Activated gamma-delta T cell (primary cell): ENCODE measurements around the gene PSMB4.
"Not testable (repeated sequence)": the region's sequence is repeated elsewhere in the genome, so short reads cannot be mapped to it uniquely, and the experiment has no call there.

Experiments
- DNase-seq: peaks from one replicate; lab custom pipeline; 2025; lab: John Stamatoyannopoulos, UW

Gene PSMB4

DNA sequence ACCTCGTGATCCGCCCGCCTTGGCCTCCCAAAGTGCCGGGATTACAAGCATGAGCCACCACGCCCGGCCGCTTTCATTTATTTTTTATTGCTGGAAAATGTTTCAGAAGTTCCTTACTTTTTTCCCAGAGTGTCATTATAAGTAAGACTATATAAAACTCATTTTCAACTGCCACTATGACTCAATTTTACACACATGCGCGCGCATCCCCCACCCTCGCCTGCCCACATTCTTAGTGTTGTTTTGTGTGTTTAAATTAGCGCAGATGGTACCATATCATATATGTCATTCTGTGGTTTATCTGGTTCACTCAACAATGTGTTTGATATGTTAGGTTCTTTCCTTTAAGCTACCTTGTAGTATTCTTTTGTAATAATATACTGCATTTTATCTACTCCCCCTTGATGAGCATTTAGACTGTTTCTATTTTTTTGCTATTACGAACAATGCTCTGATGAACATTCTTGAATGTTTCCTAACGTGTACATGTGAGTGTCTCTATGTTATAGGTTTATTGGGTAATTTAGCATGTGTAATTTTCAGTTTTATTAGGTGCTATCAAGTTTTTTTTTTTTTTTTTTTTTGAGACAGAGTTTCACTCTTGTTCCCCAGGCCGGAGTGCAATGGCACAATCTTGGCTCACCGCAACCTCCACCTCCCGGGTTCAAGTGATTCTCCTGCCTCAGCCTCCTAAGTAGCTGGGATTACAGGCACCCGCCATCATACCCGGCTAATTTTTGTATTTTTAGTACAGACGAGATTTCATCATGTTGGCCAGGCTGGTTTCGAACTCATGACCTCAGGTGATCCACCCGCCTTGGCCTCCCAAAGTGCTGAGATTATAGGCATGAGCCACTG is 8.9 kb upstream of the PSMB4 start:
- DNase-seq: not testable (repeated sequence)

DNA sequence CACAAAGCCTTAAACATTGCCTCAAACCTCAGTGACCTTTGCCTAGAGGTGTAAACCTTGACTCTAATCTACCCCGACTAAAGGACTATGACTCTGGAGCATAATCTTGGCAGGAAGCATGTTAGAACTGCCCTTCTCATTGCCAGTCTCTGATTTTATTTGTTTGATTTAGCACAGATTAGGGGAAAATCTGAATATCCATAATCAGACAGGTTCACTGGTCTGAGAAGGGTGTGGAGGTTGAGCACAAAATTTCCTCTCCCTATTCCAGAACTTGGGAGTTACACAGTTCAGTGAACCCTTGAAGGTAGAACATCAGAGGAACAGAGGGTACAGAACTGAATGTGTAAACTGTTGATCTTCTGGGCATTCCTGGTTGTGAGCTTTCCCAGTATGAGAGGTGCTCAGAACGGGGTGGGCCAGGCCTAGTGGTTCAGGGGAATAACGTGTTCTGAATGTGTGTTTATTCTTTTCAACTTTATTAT is 8.3 kb upstream of the PSMB4 start:
- no peak for DNase-seq

DNA sequence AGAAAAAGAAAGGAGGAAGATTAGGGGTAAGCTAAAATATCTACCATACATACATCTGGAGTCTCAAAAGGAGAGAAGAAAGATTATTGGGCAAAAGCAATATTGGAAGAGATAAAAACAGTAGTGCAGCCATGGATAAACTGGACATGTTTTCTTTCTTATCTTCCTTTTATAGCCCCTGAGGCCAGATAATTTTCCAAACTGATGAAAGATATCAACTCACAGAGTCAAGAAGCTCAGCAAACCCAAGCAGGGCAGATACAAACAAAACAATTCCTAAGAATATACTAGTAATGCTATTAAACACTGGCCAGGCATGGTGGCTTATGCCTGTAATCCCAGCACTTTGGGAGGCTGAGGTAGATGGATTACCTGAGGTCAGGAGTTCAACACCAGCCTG is 5.8 kb upstream of the PSMB4 start:
- no peak for DNase-seq

DNA sequence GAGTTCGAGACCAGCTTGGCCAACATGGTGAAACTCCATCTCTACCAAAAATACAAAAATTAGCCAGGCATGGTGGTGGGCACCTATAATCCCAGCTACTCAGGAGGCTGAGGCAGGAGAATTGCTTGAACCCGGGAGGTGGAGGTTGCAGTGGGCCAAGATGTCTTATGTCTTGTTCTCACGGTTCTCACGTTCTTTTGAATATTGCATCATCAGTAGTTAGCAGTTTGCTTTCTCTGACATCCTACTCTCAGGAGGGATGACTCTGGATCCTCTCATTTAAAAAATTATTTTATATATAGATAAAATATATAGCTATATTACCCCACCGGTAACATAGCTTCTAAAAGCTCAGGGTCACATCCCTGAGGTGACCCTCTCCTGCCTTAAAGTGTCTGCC is 3.1 kb upstream of the PSMB4 start:
- DNase-seq: not testable (repeated sequence)

DNA sequence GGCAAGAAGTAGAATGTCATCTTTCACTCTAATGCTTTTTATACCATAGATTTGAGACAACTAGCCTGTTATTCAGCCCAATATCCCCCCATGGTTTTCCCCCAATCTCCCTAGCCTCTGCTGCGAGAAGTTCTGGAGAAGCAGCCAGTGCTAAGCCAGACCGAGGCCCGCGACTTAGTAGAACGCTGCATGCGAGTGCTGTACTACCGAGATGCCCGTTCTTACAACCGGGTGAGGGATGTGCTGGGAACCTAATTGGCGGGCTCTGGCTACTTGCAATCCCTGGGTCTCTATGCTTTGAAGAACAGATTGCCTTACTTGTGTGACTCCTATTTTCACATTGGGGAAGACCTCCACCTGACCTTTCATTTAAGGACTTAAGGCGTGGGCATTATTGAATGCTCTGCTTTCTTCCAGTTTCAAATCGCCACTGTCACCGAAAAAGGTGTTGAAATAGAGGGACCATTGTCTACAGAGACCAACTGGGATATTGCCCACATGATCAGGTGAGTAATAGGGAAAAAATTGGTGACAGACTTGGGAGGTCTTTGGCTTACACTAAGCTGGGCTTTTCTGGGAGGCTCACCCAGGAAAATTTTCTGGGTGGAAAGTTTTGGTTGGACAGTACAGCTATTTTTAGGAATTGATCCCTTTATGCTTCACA is 1.9 kb downstream of the PSMB4 start:
- DNase-seq: no peak

DNA sequence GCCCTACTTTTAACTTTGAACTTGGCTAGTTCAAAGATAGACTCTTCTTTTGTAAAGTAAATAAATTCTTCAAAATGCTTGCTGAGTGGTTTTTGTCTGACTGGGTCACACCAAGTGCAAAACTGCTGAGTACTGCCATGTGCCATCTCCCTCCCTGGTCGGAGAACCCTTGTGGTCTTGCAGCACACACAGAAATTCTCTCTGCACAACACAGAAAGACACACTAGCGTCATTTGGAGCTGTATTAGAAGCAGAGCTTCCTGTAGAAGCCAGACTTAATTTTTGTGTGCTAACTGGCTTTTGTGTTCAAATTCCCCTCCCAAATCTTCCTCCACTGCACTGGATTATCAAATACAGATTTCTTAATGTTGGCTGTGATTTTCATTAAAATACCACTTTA is 2.5 kb downstream of the PSMB4 start:
- DNase-seq: no peak

DNA sequence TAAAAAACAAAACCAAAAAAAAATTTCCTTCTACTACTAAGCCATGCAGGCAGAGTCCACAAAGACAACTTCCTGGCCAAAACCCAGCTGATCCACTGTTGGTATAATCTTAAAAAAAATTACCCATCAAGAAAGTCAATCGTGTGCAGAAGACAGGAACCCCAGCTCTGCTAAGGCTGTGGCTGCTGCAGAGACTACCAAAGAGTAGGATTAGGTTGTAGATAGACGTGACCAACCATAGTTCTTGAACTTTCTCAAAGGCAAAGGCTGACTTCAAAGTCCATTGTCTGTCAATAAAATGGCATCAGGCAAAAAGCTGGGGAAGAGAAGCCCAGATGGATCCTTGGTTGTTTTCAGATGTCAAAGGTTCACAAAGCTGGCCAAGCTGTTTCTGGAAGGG is 3.4 kb downstream of the PSMB4 start:
- DNase-seq: no peak

DNA sequence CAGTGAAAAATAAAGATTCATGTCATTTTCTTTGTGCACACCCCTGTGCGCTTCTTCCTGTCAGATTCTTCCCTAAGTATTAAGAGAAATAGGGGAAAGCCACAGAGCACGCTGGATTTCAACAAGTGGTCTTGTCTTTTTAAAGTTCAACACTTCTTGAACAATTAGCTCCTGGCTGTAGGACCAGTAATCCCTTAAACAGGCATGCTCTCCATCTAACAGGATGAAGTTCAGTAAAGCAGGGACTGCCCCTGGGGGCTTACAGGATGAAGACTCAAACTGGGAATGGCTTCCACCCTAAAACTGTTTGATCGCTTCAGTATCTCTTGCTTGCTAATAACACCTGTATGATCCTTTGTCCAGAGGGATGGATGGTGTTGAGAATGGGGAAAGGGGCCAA is 4.2 kb downstream of the PSMB4 start:
- no peak for DNase-seq

DNA sequence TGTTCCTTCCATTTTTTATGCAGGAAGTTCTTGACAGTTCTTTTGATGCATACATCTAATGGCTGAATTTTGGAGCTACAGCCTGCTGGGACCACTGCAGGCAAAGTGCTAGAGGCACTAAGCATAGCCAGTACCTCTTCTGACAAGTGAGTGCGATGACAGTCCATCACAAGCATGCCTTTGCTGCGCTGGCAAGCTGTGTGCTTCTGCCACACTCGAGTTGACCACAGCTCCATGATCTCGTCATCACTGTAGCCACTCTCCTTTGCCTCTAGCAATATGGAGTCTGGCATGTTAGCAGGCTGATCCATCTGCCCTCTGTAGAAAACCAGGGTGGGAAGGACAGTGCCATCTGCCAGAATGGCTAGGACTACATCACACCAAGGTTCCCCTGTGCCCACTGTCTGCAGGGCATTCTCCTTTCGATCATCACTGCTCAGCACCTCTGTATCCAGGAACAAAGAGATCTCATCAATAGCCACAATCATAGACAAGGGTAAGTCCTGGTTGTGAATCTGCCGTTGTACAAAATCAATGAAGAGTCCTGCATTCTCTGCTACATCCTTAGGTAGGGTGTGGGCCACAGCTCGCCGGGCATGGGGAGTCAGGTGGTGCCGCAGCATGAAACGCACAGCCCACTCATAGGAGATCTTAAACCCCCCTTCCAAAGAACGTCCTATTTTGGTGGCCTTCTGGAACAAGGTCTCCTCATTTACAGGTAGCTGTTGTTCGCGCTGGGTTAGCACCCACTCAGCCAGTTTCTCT is 6.0 kb downstream of the PSMB4 start:
- DNase-seq: no peak

DNA sequence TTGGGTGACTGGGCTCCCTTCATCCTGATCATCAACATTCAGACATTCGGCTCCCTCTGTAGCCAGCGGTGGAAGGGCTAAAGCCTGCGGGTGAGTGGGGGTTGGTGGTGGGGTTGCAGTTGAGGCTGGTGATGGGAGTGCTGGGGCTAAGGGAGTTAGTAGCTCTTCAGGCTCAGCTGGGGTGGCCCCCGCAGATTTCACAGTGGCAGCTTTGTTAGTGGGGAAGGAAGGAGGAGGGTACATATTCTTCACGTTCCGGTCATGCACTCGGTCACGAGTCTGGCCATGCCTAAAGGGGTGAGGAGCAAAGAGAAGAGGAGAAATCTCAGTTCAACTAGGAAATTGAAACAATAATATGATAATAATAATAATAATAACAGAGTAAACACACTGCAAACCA is 6.8 kb downstream of the PSMB4 start:
- DNase-seq: no peak

DNA sequence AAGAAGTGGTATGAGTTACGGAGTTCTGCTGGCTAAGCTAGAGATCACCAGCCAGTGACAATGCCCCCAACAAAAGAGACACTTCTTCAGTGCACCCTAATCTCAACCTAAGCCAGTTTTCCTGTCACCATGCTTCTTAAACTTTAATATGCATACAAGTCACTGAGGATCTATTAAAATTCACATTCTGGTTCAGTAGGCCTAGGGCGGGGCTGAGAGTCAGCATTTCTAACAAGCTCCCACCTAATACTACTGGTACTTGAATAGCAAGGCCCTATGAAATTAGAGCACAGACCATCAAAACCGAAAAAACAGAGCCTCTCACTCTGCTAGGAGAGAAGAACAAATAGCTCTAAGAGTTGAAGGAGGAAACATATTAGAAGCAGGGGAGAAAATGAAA is 7.9 kb downstream of the PSMB4 start:
- no peak for DNase-seq

DNA sequence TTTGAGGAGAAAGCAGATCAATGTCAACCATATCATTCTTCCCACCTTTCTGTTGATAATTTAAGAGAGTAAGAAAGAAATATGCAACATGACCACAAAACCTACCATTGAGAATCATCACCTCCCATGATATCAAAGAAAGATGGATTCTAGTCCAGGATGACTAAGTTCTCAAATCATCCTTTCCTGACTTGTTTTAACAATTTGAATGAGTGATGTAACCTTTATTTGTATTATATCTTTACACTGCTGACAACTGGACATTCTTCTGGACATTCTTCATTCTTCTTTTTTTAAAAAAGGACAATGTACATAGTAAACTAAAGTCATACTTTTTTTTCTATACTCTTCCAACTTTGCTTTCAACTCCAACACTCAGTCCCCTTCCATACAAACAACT is 9.5 kb downstream of the PSMB4 start:
- no peak for DNase-seq

DNA sequence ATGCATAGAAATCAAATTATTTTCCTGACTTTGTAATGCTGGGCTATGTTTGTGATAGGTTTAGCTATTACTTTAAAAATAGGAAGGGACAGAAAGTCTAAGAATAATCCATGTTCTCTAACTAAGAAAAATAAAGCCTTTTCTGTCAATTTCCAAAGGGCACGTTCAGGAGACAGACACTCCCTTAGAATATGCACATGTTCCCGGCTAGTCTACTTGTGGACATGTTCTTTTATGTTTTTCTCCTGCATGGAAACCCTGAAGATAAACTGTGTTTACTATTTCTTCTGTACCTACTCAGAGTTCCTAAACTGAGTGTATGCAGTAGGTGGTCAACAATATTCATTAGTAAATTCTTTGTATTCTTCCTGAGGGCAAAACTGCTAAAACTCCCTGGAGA is 12.5 kb downstream of the PSMB4 start:
- DNase-seq: no peak

DNA sequence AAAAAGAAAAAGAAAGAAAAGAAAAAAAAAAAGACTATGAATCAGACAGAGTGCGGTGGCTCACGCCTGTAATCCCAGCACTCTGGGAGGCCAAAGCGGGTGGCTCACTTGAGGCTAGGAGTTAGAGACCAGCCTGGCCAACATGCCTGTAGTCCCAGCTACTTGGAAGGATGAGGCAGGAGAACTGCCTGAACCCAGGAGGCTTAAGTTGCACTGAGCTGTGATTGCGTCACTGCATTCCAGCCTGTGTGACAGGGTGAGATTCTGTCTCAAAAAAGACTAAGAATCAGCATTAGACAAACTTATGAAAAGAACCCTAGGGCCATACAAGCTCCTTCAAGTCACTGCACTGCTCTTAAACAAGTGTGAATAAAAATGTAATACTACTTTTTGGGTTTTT is 16.9 kb downstream of the PSMB4 start:
- no peak for DNase-seq

DNA sequence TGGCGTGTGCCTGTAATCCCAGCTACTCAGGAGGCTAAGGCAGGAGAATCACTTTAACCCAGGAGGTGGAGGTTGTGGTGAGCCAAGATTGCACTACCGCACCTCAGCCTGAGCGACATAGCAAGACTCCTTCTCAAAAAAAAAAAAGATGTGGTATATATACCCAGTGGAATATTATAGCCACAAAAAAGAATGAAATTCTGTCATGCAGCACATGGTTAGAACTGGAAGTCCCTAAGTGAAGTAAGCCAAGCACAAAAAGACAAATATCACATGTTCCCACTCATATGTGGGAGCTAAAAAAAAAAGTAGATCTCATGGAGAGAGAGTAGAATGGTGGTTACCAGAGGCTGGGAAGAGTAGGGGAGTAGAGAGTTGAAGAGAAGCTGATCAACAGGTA is 18.7 kb downstream of the PSMB4 start:
- no peak for DNase-seq

DNA sequence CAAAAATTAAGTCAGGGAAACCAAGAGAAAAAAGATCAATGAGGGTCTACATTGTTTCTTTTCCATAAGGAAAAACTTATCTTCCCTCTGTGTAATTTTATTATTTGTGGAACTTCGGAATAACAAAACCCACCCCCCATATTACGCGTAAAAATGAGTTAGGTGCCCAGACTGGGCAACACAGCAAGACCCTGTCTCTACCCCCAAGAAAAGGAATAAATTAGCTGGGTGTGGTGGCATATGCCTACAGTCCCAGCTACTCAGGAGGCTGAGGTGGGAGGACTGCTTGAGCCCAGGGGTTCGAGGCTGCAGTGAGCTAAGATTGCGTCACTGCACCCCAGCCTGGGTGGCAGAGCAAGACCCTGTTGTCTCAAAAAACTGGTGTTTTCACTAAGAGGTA is 20.4 kb downstream of the PSMB4 start:
- no peak for DNase-seq

DNA sequence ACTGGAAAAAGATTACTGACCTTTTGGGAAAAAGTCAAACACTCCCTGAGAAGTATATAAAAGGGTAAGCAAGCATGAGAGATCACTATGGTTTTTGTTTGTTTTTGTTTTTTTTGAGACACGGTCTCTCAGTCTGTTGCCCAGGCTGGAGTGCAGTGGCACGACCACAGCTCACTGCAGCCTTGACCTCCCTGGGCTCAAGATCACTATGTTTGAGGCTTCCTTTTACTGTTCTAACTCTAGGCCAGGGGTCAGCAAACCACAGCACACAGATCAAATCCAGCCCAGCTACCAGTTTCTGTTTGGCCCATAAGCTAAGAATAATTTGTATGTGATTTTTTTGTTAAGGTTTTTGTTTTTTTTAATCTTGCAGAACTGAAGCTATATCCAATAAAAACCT is 25.7 kb downstream of the PSMB4 start:
- DNase-seq: no peak

DNA sequence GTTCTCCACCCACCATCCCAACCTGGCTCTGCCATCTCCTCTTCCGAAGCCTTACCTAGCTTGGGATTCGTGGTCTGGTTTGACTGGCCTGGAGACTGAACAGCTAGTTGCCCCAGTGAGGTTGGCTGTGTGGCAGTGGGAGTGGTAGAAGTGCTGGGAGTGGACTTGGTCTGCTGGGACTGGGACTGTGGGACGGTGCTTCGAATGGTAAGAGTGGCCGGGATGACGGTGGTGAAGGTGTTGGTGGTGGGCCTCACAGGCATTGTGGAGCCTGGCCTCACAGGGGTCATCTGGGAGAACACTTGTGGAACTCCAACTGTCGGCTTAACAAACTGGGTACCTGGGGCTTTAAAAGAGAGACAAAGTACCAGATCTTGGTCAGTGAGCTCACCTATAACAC is 28.7 kb downstream of the PSMB4 start:
- DNase-seq: no peak

DNA sequence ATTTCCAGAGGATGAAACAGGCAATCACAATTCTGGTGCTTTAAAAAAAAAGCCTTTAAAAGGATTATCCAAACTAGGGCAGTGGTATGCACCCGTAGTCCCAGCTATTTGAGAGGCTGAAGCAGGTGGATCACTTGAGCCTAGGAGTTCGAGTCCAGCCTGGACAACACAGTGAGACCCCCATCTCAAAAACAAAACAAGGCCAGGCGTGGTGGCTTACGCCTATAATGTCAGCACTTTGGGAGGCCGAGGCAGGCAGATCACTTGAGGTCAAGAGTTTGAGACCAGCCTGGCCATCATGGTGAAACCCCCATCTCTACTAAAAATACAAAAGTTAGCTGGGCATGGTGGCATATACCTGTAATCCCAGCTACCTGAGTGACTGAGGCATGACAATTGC is 34.5 kb downstream of the PSMB4 start:
- not testable (repeated sequence) for DNase-seq

DNA sequence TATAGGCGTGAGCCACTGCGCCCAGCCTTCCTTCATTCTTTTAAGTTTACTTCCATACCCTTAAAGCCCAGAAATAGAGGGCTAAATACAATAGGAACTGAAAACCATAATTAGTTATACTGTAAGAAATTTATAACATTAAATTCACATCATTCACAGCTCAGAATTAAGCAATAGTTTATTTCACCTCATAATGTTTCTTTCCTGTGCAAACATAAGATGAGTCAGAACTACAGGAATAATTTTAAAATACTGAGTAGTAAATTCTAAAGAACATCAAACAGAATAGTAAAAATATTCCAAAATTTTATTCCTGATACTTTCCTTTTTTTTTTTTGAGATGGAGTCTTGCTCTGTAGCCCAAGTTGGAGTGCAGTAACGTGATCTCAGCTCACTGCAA is 35.8 kb downstream of the PSMB4 start:
- DNase-seq: no peak

DNA sequence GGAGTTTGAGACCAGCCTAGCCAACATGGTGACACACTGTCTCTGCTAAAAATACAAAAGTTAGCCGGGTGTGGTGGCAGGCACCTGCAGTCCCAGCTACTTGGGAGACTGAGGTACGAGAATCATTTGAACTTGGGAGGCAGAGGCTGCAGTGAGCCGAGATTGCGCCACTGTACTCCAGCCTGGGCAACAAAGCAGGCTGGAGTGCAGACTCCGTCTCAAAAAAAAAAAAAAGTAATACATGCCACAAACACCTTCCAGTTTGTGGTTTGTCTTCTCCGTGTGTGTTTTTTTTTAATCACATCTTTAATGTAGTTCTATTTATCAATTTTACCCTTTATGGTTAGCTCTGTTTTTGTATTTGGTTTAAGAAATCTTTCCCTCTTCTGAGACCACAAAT is 37.6 kb downstream of the PSMB4 start:
- no peak for DNase-seq

DNA sequence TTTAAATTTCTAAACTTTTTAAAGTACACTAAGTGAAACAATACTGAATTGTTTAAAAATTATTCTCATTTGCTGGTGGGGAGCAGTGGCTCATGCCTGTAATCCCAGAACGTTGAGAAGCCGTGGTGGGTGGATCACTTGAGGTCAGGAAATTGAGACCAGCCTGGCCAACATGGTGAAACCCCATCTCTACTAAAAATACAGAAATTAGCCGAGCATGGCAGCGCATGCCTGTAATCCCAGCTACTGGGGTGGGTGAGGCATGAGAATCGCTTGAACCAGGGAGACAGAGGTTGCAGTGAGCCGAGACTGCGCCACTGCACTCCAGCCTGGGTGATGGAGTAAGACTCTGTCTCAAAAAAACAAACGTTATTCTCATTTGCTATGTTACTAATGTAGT is 38.0 kb downstream of the PSMB4 start:
- not testable (repeated sequence) for DNase-seq
